ENCODE measurements around the gene ATP11C.

The ATP11C gene

GRCh38 chrX:139802048-139802447 is 130.8 kb downstream of the ATP11C start:
- DNase-seq, result no peak

DNA sequence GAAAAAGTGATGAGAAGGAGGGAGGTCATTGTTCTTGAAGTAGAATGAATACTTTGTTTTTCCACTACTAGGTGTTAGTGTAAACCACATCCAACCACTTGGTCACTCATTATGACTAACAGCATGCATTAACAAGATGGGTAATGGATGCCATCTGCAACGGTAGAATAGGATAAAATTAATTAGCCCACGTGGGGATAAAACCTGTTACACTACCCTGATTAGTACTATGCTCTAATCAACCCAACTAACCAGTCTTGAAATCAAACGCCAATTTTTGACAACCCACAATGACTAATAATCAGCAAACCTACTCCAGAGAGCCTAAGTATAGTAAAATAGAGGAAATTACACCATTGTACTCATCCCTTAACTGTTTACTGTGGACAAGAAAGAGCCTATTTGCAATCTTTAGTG is 131.4 kb downstream of the ATP11C start:
- DNase-seq, result no peak

- DNase-seq, result no peak
Observed at GRCh38 chrX:139798701-139799100, 134.2 kb downstream of the ATP11C start.

DNA sequence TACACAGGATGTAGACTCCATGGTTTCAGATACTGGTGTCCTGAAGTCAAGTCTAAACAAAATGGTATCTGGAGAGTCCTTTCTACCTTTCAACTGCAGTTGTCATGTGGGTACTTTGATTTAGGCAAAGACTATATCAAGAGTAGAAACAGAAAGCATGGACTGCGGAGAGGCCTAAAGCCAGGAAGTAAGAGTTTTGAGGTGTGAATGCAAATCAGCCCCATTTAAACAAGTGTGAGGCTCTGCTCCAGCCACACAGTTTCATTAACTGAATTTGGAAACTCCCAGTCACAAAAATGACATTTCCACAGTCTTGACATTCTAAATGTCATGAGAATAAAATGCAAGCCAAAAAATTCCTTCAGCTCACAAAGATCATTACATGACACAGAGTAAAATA is 137.7 kb downstream of the ATP11C start:
- DNase-seq, result no peak

DNA sequence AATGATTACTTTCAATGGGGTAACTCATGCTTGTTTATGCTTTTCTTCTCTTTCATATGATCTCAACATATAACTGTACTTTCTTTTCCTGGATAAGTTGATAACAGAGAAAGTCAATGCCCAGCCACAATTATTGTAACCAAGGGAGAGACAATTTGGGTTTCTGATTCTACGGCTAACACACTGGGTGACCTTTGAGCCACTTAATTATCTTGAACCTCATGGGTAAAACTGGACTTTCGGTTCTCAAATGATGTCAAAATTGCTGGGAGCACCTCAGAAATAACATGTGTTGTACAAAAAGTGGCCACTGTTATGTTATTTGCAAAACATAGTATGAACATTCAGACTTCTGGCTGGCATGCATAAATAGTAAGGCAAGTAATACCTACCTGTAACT is 145.3 kb downstream of the ATP11C start:
- no peak for DNase-seq

DNA sequence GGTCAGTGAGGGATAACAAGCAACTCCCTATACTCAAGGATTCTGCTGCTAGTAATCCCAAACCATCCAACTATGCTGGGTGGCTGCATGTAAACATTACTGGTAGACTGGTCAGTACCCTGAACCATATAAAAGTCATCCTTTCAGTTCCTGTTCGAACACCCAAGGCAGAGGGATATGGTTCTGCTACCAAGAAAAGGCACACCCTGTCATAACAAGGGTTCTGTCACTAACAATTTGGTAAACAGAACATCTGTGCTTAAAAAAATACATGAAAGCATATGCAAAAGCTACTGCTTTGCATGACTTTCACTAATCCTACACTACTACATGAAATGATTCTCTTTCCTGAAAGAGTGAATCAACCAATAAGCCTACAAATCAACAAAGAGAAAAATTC is 148.0 kb downstream of the ATP11C start:
- DNase-seq, result no peak

DNA sequence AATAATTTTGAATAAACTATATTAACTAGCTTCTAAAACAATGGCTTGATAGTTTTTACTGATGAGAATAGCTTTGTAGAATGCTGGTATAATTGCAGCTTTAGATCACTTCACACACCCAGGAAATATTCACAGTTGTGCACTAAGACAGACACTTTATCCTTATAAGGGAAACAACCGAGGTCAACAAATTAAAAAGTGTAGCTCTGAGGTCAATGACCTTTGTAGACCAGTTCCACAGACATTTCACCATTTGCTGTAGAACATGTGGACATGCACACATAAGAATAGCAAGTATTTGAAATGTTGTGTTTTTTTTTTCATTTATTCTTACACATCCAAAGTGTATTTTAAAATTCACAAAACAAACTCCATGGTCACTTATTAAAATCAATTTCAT is 148.9 kb downstream of the ATP11C start:
- DNase-seq, result no peak

- DNase-seq, result no peak
Observed at GRCh38 chrX:139783030-139783429, 149.8 kb downstream of the ATP11C start.

GRCh38 chrX:139776599-139776998 is 156.3 kb downstream of the ATP11C start:
- DNase-seq, result no peak

GRCh38 chrX:139770366-139770765 is 162.5 kb downstream of the ATP11C start:
- no peak for DNase-seq

DNA sequence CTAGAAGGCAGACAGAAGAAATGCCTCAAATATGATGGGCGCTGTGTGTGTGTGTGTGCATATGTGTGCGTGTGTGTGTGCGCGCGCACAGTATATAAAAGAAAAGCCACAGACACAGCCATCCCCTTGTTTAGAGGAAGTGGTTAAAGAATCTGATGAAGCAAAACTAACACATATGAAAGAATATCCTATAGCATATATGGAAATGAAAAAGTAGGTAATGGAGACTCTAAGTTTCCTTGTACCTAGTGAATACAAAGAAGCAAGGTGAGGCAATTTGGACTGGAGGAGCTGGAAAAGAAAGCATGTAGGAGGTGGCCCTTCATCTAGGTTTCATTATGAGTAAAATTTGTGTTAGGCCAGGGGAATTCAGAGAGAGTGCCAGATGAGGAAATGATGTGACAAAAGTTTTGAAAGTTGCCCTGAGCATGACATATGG is 166.3 kb downstream of the ATP11C start:
- peak; percentile 4 for DNase-seq

DNA sequence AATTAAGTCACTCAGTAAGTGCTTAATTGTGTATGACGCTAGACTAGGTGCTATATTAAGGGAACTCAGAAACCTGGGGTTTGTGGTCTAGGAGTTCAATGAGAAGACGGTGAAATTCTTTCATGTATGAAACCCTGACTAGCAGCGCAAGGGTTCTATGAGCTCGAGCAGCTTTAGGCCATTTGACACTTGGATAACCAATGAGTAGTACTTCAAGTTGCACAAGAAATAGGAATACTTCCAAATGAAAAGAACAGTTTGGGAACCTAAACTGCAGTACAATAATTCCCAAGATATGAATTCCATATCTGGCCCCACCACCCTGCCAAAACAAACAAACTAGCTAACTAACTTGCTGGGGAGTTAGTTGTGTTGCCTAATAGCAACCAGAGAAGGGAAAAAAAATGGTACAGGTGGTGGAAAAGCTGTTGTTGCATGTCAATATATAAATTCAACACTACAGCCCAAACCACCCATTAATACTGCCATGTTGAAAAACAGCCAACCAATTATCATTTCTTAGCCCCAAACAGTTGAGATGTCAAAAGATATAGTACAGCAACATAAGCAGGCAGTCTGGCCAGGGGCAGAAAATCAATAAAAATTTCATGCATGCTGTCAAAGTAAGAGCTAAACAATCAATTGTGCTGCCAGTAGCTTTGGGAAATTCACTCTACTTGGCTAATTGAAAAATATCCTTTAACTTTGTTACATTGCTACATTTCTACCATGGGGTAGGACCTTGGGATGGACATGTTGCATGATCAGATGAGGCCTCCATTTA is 170.3 kb downstream of the ATP11C start:
- DNase-seq, result no peak

GRCh38 chrX:139759637-139760036 is 173.2 kb downstream of the ATP11C start:
- DNase-seq, result no peak

DNA sequence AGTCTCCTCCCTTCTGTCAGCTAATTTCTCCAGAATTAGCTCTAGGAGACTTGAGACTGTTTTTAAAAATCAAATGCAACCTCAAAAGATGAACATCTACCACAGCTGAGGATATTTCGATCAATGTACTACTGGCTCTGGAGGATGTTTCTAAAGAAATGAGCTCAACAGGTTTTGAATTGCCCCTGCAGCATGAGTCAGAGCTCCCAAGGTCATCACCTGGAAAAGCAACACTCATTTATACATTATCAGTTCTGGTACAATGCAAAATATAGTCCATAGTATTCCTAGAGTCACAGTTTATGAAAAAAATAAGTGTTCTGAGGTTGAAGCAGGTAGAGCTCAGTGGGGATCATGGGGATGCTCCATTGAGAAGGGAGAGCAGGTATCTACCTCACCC is 174.0 kb downstream of the ATP11C start:
- DNase-seq, result no peak

GRCh38 chrX:139758250-139758649 is 174.6 kb downstream of the ATP11C start:
- no peak for DNase-seq

GRCh38 chrX:139751053-139751452 is 181.8 kb downstream of the ATP11C start:
- DNase-seq, result no peak

- DNase-seq, result no peak
Observed at GRCh38 chrX:139750390-139750789, 182.5 kb downstream of the ATP11C start.

DNA sequence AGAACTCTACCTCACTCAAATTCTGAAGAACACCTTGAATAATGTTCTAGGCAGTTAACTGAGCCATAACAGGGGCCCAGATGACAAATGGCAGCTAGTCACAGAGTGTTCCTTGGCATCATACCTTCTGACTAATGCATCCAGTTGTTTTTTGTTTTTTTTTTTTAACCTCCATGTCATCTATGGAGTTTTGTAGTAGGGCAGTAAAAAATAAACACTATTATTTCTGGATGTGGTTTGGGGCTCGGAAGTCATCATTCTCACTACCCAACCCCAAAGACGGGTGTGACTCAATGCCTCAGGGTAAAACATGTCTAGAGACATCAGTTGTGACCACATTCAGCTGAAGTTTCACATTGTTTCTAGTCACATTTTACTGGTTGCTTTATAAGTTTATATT is 193.7 kb downstream of the ATP11C start:
- no peak for DNase-seq

- DNase-seq, result no peak
Observed at GRCh38 chrX:139738581-139738980, 194.3 kb downstream of the ATP11C start.

DNA sequence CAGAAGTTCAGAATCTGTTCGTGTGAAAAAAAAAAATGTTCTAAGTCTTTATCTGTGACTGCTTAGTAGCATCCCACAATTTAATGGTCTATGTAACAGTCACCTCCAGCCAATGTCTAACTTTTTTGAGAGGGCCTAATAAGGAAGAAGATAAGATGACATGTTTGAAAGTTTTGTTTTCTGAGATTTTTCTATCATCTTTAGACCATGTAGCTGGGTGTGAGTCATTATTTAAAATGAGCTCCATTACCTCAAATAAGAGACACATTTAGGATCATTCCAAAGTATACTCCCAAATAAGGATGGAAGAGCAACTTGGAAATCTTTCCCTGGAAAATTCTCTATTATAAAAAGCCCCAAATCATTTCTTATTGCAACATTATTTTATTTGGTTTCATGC is 196.7 kb downstream of the ATP11C start:
- DNase-seq, result no peak

- no peak for DNase-seq
Observed at GRCh38 chrX:139734996-139735395, 197.9 kb downstream of the ATP11C start.

- no peak for DNase-seq
Observed at GRCh38 chrX:139725720-139726119, 207.1 kb downstream of the ATP11C start.

- no peak for DNase-seq
Observed at GRCh38 chrX:139724626-139725025, 208.2 kb downstream of the ATP11C start.

- DNase-seq, result no peak
Observed at GRCh38 chrX:139720979-139721378, 211.9 kb downstream of the ATP11C start.

- no peak for DNase-seq
Observed at GRCh38 chrX:139720136-139720535, 212.7 kb downstream of the ATP11C start.
